Esophagus squamous epithelium (tissue), 5 donors: ENCODE results near the gene PRPF38B. TPM values are rescaled to one million over a fixed set of nuclear protein-coding genes. Genes with fewer than 3 reads are reported as not detected.
A peak's percentile ranks its signal among the peaks of the same experiment; 100 is the strongest.

Experiments used
- DNase-seq: peaks from one replicate; lab custom pipeline; 2025; lab: John Stamatoyannopoulos, UW
- H3K27ac ChIP-seq, 4 donors: fragments of 200-600 bp; sonication (generic); one replicate each; pipeline ENCODE4 v1.5.1; 2016 to 2019; ENCODE audit warnings: mild to moderate bottlenecking in 1 of 4
- H3K27me3 ChIP-seq, 4 donors: fragments of 200-600 bp; sonication (generic); 1 replicate in 3 of 4; 2 replicates in 1 of 4; pipeline versions ENCODE4 v1.5.1 to v1.6.0; 2017 to 2021; ENCODE audit warnings: antibody characterized with exemption in 1 of 4
- H3K36me3 ChIP-seq, 3 donors: fragments of 200-600 bp; sonication (generic); one replicate each; pipeline ENCODE4 v1.5.1; 2016 to 2019
- H3K4me1 ChIP-seq, 3 donors: fragments of 200-600 bp; sonication (generic); one replicate each; pipeline ENCODE4 v1.5.1; 2017 to 2019
- H3K4me3 ChIP-seq, 4 donors: fragments of 200-600 bp; sonication (generic); 1 replicate in 3 of 4; 2 replicates in 1 of 4; pipeline ENCODE4 v1.5.1; 2016 to 2019; ENCODE audit warnings: mild to moderate bottlenecking in 2 of 4, moderate library complexity in 1 of 4
- H3K9me3 ChIP-seq, 3 donors: fragments of 200-600 bp; sonication (generic); one replicate each; pipeline ENCODE4 v1.5.1; 2016 to 2019
- POLR2A ChIP-seq, 4 donors: fragments of 450-650 bp; IDR thresholded peaks; one replicate each; pipeline ENCODE4 v1.6.1; 2017; ENCODE audit warnings: antibody characterized with exemption in 4 of 4, mild to moderate bottlenecking in 4 of 4, moderate library complexity in 3 of 4
- WGBS, 2 donors: methylation state at CpG; one replicate each; pipeline ENCODE4 v1.1.5; 2018; 5-methylcytosine and 5-hydroxymethylcytosine counted together
- intact Hi-C: fragments of 100-400 bp; cut with DNase I; formaldehyde crosslinking; loops from one replicate; pipeline ENCODE4 v1.15.0; 2022
- total RNA-seq, 4 donors: library from RNA; depleted of rRNA; stranded (reverse); fragments of >200 nt; gene quantifications; one replicate each; pipeline ENCODE4 v1.1.0, GENCODE V29; 2016
- TF ChIP-seq, protein P1 (sequence below), 6 experiments: fragments of 450-650 bp in 4 of 6; fragments of 200-600 bp in 2 of 6; sonication (generic) in 2 of 6; IDR thresholded peaks; one replicate each; pipeline ENCODE4 v1.5.1; 2016 to 2019; ENCODE audit warnings: antibody characterized with exemption in 6 of 6, mild to moderate bottlenecking in 4 of 6, moderate library complexity in 4 of 6
- donor health status: DM: yes; HTN: yes; CAD: no.

PRPF38B gene
- total RNA-seq, 4 donors from 2014 or later, result 14.4 to 38.1 (median 27.2) TPM

DNA sequence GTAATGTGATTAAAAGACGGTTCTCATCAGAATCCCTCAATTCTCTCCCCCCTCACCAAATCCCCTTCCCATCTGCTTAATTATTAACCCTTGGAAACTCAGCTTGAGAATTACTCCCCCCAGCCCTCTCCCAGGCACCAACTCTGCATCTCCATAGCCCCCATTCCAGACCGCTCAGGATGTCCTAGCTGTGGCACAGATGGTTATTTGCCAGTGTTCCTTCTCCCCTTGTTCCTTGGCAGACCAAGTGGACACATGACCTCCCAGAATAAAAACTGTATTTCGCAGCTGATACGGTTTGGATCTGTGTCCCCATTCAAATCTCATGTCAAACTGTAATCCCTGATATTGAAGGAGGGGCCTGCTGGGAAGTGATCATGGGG, 45.9 kb upstream of the PRPF38B start:
- no peak for TF ChIP-seq POLR2A (IDR thresholded peaks at IDR 0.05)
- TF ChIP-seq, protein P1, sequence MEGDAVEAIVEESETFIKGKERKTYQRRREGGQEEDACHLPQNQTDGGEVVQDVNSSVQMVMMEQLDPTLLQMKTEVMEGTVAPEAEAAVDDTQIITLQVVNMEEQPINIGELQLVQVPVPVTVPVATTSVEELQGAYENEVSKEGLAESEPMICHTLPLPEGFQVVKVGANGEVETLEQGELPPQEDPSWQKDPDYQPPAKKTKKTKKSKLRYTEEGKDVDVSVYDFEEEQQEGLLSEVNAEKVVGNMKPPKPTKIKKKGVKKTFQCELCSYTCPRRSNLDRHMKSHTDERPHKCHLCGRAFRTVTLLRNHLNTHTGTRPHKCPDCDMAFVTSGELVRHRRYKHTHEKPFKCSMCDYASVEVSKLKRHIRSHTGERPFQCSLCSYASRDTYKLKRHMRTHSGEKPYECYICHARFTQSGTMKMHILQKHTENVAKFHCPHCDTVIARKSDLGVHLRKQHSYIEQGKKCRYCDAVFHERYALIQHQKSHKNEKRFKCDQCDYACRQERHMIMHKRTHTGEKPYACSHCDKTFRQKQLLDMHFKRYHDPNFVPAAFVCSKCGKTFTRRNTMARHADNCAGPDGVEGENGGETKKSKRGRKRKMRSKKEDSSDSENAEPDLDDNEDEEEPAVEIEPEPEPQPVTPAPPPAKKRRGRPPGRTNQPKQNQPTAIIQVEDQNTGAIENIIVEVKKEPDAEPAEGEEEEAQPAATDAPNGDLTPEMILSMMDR (IDR thresholded peaks at IDR 0.05), result no peak
- Histone ChIP-seq H3K9me3 (no peaks in the 10 kb centered on the region), H3K36me3 (peaks cover 0 to 6% (median 0%) of the 10 kb centered on the region in 3 donors), H3K4me1 (peaks cover 7 to 24% (median 11%) of the 10 kb centered on the region in 3 donors), H3K4me3 (no peak overlapping the region), H3K27ac (peak overlapping the region; percentile 60 to 83 (median 68)), H3K27me3 (no peaks in the 10 kb centered on the region)
- WGBS, 2 donors, result 80 to 82% methylated on average over 4 of the region's 4 CpGs
- DNase-seq, result no peak
- intact Hi-C loops, result loop anchor here (10.0 kb wide), 1 partner anchor 81 kb away; the partner anchor contains the start of gene EEIG2

DNA sequence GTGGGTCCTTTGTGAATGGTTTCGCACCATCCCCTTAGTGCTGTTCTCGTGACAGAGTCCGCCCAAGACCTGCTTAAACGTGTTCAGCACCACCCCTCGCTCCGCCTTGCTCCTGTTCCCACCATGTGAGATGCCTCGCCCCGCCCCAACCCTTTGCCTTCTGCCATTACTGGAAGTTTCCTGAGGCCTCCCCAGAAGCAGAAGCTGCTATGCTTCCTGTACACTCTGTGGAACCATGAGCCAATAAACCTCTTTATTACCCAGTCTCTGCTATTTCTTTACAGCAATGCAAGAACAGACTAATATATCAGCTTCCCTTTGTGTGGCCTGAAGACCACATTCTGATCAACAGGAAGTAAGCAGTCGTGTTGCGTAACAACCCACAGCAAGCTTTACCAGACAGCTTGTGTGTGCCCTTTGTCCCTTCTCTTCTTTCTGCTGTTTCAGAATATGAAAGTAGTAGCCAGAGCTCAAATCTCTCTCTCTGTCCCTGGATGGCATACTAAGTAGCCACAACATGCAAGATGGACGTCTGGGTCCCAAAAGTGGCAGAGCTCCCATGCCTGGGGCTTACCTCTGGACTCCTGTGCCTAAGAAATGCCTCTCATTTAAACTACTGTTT, 45.4 kb upstream of the PRPF38B start:
- WGBS, 2 donors, result 62 to 63% methylated on average over 10 to 11 of the region's 11 CpGs
- peak in 2 of 4 donors; percentile 29 to 48 for TF ChIP-seq POLR2A (IDR thresholded peaks at IDR 0.05)
- TF ChIP-seq, protein P1 (IDR thresholded peaks at IDR 0.05), result no peak
- Histone ChIP-seq H3K36me3 (peaks cover 0 to 6% (median 0%) of the 10 kb centered on the region in 3 donors), H3K4me1 (peaks cover 7 to 24% (median 11%) of the 10 kb centered on the region in 3 donors), H3K27me3 (no peaks in the 10 kb centered on the region), H3K27ac (peak overlapping the region; percentile 60 to 83 (median 68)), H3K4me3 (peak overlapping the region in 1 of 4 donors; percentile 12), H3K9me3 (peaks cover 0 to 2% (median 0%) of the 10 kb centered on the region in 3 donors)
- intact Hi-C loops, result loop anchor here (10.0 kb wide), 1 partner anchor 82 kb away; the partner anchor contains the start of gene EEIG2
- peak; percentile 45 for DNase-seq

DNA sequence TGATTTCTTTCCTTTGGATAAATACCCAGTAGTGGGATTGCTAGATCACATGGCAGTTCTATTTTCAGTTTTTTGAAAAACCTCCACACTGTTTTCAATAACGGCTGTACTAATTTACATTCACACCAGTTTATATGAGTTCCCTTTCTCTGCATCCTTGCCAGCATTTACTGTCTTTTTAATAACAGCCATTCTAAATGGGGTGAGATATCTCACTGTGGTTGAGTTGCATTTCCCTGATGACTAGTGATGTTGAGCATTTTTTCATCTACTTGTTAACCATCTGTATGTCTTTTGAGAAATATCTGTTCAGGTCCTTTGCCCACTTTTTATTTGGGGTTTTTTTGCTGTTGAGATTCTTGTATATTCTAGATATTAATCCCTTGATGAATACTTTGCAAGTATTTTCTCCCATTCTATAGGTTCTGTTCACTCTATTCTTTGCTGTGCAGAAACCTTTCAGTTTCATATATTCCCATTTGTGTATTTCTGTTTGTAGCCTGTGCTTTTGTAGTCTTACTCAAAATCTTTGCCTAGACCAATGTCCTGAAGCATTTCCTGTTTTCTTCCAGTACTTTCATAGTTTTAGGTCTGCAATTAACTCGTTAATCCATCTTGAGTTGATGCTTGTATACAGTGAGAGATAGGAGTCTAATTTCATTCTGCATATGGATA, 38.5 kb upstream of the PRPF38B start:
- intact Hi-C loops, result no loop called here
- TF ChIP-seq, protein P1 (IDR thresholded peaks at IDR 0.05), result no peak
- no peak for TF ChIP-seq POLR2A (IDR thresholded peaks at IDR 0.05)
- Histone ChIP-seq H3K9me3 (peaks cover 0 to 3% (median 0%) of the 10 kb centered on the region in 3 donors), H3K27me3 (no peaks in the 10 kb centered on the region), H3K27ac (no peak overlapping the region), H3K36me3 (peaks cover 0 to 6% (median 0%) of the 10 kb centered on the region in 3 donors), H3K4me1 (no peaks in the 10 kb centered on the region), H3K4me3 (no peak overlapping the region)
- DNase-seq, result no peak
- 73 to 76% methylated on average over 2 of the region's 2 CpGs for WGBS, 2 donors

DNA sequence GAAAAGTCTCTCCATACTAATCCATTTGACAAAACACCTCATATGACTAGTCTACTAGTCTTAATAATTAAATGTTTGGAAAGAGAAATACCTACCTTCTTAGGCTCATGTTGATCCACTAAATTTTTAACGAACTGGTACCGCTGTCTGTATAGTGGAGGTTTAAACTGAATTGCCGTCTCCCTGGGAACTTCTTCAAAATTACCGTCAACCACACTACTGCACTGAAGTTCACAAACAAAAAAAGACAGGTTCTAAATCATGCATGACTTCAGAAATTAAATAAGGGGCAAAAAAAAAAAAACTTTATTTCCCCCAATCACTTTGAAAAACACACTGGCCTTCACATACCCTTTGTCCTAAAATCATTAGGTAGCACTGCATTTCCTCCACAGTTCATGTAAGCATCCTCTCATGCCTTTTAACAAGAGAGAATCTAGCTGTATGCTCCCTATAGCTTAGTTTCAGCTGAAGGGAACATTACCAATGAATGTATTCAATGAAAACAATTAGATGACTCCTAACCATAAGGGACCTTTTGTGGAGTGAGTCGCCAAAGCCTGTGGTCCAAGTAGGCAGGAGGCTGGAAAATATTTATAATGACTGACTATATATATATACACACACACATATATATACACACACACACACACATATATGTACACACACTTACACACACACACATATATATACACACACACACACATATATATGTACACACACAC, 34.6 kb upstream of the PRPF38B start:
- intact Hi-C loops, result no loop called here
- TF ChIP-seq, protein P1 (IDR thresholded peaks at IDR 0.05), result no peak
- TF ChIP-seq POLR2A (IDR thresholded peaks at IDR 0.05), result no peak
- H3K27ac ChIP-seq, result no peak overlapping the region
- no peaks in the 10 kb centered on the region for H3K9me3 ChIP-seq
- peaks cover 0 to 15% (median 6%) of the 10 kb centered on the region in 3 donors for H3K4me1 ChIP-seq
- 85 to 87% methylated on average over 5 of the region's 5 CpGs for WGBS, 2 donors
- H3K27me3 ChIP-seq, result no peaks in the 10 kb centered on the region
- H3K4me3 ChIP-seq, result no peak overlapping the region
- DNase-seq, result no peak
- H3K36me3 ChIP-seq, result no peaks in the 10 kb centered on the region
